ENCODE results near the gene WDR4.
"Not testable (repeated sequence)": the region's sequence is repeated elsewhere in the genome, so short reads cannot be mapped to it uniquely, and the experiment has no call there.

The WDR4 gene

DNA sequence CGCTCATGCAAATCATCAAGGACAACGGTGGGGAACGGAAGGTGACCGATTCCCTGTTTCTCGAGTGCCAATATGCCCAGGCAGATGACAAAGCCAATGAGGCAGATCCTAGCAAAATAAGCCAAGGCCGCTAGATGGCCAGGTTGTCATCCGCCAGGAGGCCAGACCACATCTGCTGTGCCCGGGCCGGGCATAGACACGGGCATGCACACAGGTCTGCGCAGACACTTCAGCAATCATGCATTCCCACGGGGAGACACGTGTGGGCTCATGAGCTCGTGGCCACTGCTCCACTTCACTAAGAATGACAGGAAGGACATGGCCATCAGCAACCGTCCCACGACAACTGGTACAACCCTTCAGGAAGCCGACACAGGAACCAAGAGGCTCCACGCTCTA is 23.4 kb downstream of the WDR4 start:
- H3K4me3 ChIP-seq (ENCODE audit: low read length), result no peak overlapping the region
- no peak for DNase-seq (ENCODE audit: low read depth, low spot score)

DNA sequence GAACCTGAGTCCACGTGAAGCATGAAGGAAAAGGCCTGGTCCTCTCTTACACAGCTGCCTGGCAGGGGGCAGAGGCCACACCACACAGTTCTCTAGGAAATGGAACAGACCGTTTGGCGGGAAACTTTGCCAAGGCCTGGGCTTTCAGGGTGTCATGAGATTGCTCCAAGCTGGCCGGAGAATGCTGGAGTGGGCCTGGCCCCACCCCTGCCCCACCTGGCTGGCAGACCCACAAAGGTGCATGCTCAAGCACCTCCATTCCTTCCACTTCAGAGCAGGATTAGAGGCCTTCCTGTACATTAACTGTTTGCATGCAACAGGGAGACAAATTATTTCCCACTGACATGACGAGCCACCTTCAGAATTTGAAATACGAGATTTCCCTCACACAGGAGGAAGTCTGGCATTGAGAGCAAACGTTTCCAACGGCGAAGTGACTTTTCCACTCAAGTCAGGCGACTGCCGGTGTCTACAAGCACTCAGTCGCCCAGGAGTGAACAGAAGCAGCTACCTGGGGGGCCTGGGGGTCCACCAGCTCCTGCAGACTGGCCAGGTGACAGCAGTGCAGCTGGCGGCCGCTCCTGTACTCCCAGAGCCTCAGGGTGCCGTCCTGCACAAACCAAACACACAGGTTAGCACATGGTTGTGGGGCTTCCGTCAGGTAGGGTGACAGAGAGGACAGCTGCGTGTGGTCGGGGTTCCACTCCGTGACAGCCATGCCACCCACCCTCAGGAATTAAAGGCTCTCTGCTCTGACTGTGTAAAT is 24.0 kb downstream of the WDR4 start:
- H3K4me3 ChIP-seq (ENCODE audit: low read length), result no peak overlapping the region
- DNase-seq (ENCODE audit: low read depth, low spot score), result no peak

DNA sequence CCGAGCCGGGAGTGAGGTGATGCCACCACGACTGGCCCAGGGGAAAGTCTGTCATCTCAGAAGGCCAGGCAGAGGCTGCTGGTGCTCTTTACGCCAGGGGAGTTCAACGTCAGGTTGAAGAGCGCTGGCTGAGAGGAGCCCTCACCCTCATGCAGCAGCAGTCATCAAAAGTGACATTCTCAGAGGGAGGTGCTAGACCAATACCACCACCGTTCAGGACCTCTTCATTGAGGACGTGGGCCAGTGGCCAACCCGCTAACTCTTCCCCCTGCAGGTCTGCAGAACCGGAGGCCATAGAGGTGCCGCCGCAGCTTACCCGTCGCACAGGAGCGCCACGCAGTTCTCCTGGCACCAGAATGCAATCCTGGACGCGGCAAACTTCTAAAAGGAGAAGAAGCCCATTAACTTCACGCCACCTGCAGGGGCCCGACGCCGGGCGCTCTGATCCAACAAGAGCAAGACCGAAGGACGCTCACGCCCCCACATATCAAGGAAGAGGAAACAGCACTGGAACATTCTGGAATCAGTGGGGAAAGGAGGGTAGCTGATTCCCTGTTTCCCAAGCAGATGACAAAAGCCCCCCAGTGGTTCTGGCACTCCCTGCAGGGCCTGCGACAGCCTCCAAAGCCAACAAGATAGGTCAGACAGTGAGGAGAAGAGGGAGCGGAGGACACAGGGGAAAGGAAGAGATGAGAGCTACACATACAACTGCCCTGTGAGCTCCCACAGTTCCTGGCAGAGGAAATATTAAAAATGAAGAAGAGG is 24.9 kb downstream of the WDR4 start:
- H3K4me3 ChIP-seq (ENCODE audit: low read length), result no peak overlapping the region

DNA sequence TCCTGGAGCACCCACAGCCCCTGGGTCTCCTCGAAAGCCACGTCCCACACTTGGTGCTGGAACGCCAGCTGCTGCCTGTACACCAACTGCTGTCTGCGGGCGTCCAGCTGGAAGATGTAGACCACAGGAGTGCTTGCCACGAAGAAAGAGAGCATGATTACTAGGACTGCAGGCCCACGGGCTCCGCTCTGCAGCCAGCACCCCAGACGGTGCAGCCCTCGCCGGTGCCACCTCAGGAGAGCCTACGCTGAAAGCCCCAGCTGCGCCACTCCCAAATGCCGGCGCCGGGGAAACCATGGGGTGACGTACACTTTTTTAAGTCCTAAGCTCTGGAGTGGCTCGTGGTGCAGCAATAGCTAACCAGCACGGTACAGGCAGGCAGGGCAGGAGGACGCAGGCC is 25.7 kb downstream of the WDR4 start:
- DNase-seq (ENCODE audit: low read depth, low spot score), result no peak
- no peak overlapping the region for H3K4me3 ChIP-seq (ENCODE audit: low read length)

More for the DNA sequence above, 24.9 kb downstream of the WDR4 start:
- DNase-seq (ENCODE audit: low read depth, low spot score), result no peak

DNA sequence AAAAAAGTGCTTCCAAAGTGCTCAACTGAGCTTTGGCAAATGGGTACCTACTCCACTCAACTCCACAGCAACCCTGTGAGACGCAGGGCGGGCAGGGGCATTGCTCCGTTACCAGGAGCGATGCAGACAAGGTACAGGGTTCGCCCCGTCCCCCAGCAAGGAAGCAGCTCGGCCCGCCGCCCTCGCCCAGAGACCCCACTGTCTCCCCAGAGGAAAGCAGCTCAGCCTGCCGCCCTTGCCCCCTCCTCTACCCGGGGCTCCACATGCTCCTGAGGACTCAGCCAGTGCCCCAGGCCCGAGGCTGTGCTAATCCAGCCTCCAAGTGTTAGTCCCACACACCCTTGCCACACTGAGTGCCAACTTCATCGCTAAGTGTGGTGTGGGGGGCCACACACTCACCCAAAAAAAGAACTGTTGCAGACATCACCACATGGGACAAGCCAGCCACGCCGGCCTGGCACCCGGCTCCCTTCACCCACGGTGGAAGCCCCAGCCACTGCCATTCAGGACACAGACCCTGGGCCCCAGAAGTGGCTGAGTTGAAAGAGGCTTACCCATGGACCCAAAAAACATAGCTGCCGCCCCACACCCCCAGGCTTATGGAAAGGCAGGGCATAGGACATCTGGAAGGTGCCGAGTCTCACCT is 26.3 kb downstream of the WDR4 start:
- no peak overlapping the region for H3K4me3 ChIP-seq (ENCODE audit: low read length)
- no peak for DNase-seq (ENCODE audit: low read depth, low spot score)

DNA sequence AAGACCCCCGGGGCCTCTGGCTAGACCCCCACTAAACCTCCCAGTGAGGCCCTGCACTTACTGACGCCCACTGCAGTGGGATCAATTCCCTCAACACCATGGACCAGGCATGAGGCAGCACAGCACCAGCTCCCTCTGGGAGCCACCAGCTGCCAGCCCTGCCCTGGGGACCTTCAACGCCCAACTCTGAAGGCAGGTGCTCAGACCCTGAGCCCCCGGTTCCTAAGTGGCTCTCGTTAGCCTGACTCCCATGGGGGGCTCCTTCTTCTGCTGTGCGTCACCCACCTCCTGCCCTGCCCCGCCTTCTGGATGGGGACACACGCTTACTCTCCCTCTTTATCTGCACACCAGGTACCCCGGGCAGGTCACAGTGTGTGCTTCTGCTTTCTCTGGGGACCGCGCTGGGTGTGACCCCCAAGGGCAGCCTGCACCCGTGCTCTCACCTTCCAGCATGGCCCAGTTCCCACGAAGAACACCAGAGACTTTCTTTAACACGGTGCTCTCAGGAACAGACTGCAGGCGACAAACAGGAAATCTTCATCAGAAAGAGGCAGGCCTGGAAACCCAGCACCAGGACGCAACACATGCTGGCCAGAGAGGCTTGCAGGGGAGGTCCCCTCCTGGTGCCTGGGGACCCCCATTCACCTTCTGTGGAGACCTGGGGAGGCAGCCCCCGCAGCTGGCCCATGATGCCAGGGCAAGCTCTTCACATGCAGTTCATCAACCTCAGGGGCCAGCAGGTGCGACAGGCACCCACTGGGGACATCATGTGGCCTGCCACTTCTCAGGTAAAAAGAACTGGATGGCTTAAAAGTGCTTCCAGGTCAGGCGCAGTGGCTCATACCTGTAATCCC is 27.3 kb downstream of the WDR4 start:
- no peak overlapping the region for H3K4me3 ChIP-seq (ENCODE audit: low read length)
- no peak for DNase-seq (ENCODE audit: low read depth, low spot score)

DNA sequence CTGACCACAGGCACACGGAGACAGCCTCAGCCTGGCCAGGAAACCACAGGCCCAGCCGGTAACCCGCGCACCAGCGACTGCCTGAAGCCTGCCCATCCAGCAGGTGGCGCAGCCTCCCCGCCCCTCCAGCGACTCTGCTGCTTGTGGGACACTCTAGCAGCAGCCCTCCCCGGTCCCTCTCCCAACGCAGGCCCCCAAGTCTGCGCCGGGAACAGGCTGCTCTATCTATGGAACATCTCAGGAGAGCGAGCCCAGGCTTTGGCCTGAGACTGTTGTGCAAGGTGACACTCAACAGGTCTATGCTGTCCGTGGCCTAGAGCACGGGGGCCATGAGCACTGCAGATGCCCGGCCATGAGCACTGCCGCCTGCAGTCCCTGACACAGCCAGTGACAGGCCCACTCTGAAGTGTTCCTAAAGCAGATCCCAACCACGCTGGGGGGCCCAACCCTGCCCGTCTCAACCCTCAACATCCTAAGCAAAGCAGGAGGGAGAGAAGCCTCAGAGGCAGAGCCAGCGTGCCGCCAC is 28.4 kb downstream of the WDR4 start:
- DNase-seq (ENCODE audit: low read depth, low spot score), result peak; percentile 32
- no peak overlapping the region for H3K4me3 ChIP-seq (ENCODE audit: low read length)

DNA sequence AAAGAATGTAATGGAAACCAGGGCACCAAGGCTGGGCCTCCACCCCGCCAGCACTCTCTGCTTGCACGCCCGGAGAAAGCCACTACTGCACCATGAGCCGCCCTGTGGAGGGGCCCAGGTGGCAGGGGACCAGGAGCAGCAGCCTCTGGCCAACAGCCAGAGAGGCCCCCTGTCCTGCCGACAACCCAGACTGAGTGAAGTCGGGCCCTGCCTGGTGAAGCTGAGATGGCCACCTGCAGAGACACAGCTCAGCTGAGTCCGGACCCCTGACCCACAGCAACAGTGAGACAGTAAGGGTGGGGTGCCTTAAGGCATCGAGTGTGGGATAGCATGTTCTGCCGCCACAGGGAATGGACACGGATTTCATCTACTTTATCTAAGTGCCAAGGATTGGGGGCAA is 28.9 kb downstream of the WDR4 start:
- DNase-seq (ENCODE audit: low read depth, low spot score), result no peak
- no peak overlapping the region for H3K4me3 ChIP-seq (ENCODE audit: low read length)

DNA sequence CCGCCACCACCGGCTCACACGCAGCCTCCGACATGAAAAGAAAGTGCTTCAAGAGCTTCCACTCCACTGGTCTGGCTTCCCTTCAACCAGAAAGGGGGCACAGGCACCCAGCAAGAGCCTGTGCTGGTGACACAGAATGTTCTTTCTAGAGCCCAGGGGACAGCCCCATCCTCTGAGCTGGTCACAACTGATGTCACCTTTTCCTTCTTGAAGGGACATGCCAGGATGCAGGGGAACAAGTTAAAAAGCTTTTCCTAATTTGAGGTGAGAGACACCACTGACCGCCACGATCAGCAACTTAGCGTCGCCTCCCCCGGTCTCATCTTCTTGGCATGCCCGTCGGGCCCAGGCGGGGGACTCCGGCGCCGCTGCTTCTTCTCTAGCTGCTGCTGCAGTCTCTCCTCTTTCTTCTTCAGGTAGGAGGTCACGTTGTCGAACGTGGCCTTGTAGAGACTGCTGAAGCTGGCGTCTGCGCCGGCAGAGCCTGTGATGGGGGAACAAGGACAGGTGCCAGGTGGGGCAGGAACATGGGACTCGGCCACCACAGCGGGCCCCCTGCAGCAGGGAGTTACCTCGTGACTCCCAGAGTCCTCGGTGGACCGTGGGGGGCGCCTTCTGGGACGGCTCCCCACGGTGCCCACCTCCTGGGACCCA is 29.5 kb downstream of the WDR4 start:
- no peak for DNase-seq (ENCODE audit: low read depth, low spot score)

DNA sequence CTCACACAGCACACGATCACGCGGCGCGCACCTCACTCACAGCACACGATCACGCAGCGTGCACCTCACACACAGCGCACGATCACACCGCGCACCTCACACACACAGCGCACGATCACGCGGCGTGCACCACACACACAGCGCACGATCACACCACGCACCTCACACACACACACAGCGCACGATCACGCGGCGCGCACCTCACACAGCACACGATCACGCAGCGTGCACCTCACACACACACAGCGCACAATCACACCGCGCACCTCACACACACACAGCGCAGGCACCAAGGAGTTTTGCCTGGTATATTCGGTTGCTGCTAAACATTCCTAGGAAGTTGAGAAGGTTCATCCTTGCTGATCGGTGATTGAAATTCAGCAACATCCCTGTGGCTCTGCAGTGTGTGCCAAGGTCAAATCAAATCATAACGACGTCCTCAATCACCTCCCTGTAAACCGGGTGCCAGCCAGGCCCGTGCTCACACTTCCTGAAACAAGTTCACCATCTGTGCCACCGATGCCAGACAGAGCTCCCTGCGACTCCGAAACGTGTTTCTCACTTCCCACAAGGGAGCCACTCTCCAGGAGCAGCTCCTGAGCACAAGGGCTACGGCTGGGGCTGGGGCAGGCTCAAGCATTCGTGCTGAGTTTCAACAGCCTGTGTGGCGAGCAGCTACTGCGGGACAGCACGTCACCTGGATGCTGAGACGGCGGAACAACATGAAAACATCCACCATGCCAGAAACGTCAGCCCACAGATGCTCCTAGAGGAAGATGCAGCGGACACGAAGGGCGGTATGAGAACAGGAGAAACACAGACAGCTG is 30.2 kb downstream of the WDR4 start:
- H3K4me3 ChIP-seq (ENCODE audit: low read length), result no peak overlapping the region
- DNase-seq (ENCODE audit: low read depth, low spot score), result no peak

More for the DNA sequence above, 29.5 kb downstream of the WDR4 start:
- no peak overlapping the region for H3K4me3 ChIP-seq (ENCODE audit: low read length)

DNA sequence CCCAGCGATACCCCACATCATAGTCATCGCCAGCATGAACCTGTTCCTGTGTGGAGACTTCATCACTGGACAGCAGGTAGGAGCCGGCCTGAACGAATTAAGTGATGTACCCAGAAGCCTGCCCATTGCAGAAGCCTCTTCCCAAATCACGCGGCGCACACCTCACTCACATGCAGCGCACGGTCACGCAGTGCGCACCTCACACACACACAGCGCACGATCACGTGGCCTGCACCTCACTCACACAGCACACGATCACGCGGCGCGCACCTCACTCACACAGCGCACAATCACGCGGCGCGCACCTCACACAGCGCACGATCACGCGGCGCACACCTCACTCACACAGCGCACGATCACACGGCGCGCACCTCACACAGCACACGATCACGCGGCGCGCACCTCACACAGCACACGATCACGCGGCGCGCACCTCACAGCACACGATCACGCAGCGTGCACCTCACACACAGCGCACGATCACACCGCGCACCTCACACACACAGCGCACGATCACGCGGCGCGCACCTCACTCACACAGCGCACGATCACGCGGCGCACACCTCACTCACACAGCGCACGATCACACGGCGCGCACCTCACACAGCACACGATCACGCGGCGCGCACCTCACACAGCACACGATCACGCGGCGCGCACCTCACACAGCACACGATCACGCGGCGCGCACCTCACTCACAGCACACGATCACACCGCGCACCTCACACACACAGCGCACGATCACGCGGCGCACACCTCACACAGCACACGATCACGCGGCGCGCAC is 31.0 kb downstream of the WDR4 start:
- not testable (repeated sequence) for DNase-seq (ENCODE audit: low read depth, low spot score); H3K4me3 ChIP-seq (ENCODE audit: low read length)

DNA sequence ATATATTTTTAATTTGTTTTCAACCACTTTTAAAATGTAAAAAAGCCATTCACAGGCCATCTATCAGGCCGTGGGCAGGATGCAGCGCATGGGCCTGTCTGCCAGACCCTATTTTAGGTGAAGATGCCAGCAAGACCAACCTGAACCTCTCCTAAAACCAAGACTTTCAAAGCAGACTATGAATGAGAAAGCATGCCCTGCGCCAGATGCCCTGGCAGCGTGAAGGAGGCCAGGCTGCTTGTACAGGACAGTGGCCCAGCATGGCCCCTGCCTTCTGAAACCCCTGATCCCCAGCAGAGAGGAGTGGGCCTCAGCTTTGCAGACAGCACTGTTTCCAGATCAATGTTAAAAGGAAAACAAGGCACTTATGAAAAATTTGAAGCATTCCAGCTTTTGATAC is 31.6 kb downstream of the WDR4 start:
- DNase-seq (ENCODE audit: low read depth, low spot score), result no peak
- H3K4me3 ChIP-seq (ENCODE audit: low read length), result no peak overlapping the region

DNA sequence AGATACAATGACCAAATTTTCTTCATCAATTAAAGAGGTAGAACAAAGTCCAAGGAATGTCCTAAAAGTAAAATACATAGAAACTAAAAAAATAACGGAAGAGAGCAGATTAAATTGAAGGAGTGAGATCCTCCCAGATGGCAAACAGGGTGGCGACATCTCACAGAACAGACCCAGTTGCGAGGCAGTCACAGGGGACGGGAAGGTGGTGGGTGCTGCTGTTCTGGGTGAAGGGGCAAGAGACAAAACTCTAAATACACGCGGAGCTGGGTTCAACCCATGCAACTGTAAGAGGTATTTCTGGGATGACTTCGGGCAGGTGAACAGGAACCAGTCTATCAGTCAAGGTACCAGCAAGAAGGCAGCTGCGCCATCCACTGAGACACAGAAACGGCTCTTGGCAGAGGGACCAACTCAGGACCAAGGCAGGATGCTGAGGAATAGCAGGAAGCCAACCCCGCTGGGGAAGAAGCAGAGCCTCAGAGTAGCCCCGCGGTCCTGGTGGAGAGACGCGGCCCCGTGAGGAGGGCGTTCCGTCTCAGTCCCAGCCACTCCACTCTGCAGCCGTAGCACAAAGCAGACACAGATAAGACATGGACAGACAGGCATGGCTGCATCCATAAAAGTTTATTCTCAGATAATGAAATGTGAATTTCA is 32.2 kb downstream of the WDR4 start:
- no peak overlapping the region for H3K4me3 ChIP-seq (ENCODE audit: low read length)
- no peak for DNase-seq (ENCODE audit: low read depth, low spot score)

DNA sequence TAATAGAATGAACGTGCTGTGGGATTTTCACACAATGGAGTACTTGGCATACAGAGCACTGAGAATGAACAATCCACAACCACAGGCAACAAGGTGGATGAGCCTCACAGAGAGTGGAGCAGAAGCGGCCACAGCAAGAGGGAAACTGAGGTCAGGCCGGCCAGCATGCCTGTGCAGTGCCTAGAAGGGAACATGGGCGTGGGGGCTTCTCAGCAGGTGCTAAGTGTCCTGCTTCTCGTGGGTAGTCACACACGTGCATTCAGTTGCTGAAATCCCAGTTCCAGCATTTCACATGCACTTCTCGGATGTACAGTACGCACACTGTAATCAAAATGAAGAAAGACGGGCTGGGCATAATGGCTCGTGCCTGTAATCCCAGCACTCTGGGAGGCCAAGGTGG is 33.1 kb downstream of the WDR4 start:
- H3K4me3 ChIP-seq (ENCODE audit: low read length), result no peak overlapping the region
- DNase-seq (ENCODE audit: low read depth, low spot score), result no peak

DNA sequence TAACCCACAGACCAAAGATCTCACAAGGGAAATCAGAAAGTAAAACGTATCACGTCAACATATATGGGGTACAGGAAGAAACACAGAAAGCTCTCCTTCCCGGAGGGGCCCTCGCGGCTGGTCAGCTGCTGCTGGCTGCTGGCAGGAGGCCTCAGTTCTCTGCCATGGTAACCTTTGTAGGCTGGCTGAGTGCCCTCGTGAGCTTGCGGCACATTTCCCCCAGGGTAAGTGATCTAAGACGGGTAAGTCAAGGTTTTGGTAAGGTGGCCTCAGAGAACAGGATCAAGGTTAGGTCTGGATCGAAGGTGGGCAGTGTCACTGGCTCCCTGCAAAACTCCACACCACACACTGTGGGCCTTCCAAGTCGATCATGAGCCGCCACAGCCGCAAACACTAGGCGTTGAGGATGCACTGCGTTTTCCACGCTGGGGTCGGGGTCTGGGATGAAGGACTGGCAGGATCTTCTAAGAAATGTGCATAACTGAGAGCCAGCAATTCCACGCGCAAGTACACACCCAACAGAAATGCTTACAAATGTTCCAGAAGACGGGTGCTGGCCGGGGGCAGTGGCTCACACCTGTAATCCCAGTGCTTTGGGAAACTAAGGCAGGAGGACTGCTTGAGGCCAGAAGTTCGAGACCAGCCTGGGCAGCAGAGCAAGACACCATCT is 33.9 kb downstream of the WDR4 start:
- no peak overlapping the region for H3K4me3 ChIP-seq (ENCODE audit: low read length)
- DNase-seq (ENCODE audit: low read depth, low spot score), result no peak
